Activated CD8-positive, alpha-beta T cell treated with anti-CD3 and anti-CD28 coated beads, Interleukin-2, amount 10 ng/mL, durations not matched to agents 7 days and 5 days (primary cell): ENCODE measurements around the gene MAD1L1. TPM values are rescaled to one million over a fixed set of nuclear protein-coding genes. Genes with fewer than 3 reads are reported as not detected.

Experiments
- ATAC-seq: fragments of 150-1000 bp; cut with Tn5 transposase; one replicate; pipeline ENCODE4 v1.10.0; 2021; ENCODE audit warnings: moderate library complexity
- CTCF ChIA-PET: fragments of 350-600 bp; sonication (Branson Sonifier 250); formaldehyde crosslinking; loops from one replicate; lab custom pipeline; 2021; ENCODE audit warnings: antibody characterized with exemption; lab: Charles Lee
- POLR2A ChIA-PET: fragments of 350-600 bp; sonication (Branson Sonifier 250); formaldehyde crosslinking; loops from one replicate; lab custom pipeline; 2021; ENCODE audit warnings: antibody characterized with exemption; lab: Charles Lee
- DNase-seq: peaks from one replicate; pipeline ENCODE4 v3.0.0-alpha.2; 2020
- H3K27ac Mint-ChIP-seq: one replicate; pipeline ENCODE4 v1.8.0; 2021; ENCODE audit warnings: mild to moderate bottlenecking, mixed read lengths
- H3K27me3 Mint-ChIP-seq: one replicate; pipeline ENCODE4 v1.8.0; 2021; ENCODE audit warnings: low read depth, mixed read lengths
- H3K36me3 Mint-ChIP-seq: one replicate; pipeline ENCODE4 v1.8.0; 2021; ENCODE audit warnings: low read depth, mixed read lengths
- H3K4me1 Mint-ChIP-seq: one replicate; pipeline ENCODE4 v1.8.0; 2021; ENCODE audit warnings: low read depth, mixed read lengths
- H3K4me3 Mint-ChIP-seq: one replicate; pipeline ENCODE4 v1.8.0; 2021; ENCODE audit warnings: mild to moderate bottlenecking, mixed read lengths
- H3K9me3 Mint-ChIP-seq: one replicate; pipeline ENCODE4 v1.8.0; 2022; ENCODE audit warnings: mixed read lengths; ENCODE audit not compliant: insufficient read depth
- total RNA-seq, 2 experiments: library from RNA; stranded (reverse); gene quantifications; one replicate each; pipeline ENCODE4 v1.2.3, GENCODE V29; 2021

The MAD1L1 gene
- total RNA-seq, 2 experiments from 2014 or later, result 79.8 to 82.7 TPM

DNA sequence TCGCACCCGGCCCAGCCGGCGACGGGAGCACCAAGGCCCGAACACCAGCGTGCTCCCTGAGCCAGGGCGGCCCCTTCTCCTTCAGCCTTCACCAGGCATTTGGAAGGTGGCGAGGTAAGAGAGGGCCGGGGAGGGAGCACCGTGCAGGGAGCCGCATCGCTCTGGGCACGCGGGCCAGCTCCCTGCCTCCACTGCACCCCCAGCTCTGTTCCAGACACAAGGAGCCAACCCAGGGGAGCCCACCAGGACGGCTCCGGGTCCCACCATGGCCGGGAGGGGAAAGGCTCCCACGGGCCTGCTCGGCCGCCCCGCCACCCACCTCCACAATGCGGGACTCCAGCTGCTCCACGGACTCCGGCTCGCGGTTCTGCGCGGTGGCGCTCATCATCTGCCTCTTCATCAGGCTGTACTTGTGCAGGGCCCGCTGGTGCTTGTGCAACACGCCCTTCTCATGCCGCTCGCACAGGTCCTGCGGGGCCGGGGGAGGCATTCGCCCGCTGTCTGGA, 24.4 kb upstream of the MAD1L1 start:
- Mint-ChIP-seq H3K9me3 (no peaks in the 10 kb centered on the region), H3K27me3 (no peaks in the 10 kb centered on the region), H3K4me1 (peaks cover 30% of the 10 kb centered on the region), H3K27ac (no peak overlapping the region), H3K4me3 (no peak overlapping the region), H3K36me3 (peaks cover 10% of the 10 kb centered on the region)
- DNase-seq (no peak), ATAC-seq (no peak)
- ChIA-PET POLR2A (interaction anchor here (1.1 kb wide), 1 partner anchor 8 kb away, joined by 4 read pairs; no protein-coding TSS in a partner anchor), CTCF (no interaction called here)

DNA sequence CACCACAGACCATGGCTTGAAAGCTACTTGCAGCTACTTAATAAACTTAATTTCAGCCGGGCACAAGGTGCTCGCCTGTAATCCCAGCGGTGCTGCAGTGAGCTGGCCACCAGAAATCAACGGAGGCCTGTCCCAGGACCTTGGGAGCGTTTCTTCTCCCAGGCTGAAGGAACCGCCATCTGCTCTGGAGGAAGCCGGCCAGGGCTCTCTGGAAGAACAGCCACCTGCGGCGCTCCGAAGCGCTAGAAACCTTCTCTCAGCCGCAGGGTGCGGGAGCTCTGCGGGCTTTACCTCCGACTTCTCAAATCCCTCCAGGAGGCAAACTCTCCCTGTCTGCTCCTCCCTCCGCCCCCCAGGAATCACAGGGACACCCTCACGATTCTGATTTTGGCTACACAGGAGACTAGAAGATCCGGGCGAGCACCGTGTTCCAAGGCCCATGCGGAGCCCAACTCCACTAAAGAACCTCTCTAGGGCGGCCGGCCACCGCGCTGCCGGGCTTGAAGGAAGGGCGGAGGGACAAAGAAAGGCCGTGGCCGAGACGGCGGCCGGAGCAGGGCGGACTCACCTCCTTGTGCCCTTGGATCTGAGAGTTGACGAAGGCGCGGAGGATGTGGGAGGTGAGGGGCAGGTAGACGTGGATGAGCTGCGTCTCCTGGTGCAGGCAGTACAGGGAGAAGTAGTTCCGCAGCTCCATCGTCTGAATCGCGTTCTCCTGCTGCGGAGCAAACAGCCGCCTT, 23.7 kb upstream of the MAD1L1 start:
- H3K9me3 Mint-ChIP-seq, result no peaks in the 10 kb centered on the region
- no peak overlapping the region for H3K4me3 Mint-ChIP-seq
- ChIA-PET POLR2A (interaction anchor here (1.1 kb wide), 1 partner anchor 8 kb away, joined by 4 read pairs; no protein-coding TSS in a partner anchor), CTCF (no interaction called here)
- H3K4me1 Mint-ChIP-seq, result peaks cover 28% of the 10 kb centered on the region
- no peaks in the 10 kb centered on the region for H3K27me3 Mint-ChIP-seq
- ATAC-seq, result no peak
- H3K36me3 Mint-ChIP-seq, result peaks cover 14% of the 10 kb centered on the region
- H3K27ac Mint-ChIP-seq, result no peak overlapping the region
- DNase-seq, result no peak

DNA sequence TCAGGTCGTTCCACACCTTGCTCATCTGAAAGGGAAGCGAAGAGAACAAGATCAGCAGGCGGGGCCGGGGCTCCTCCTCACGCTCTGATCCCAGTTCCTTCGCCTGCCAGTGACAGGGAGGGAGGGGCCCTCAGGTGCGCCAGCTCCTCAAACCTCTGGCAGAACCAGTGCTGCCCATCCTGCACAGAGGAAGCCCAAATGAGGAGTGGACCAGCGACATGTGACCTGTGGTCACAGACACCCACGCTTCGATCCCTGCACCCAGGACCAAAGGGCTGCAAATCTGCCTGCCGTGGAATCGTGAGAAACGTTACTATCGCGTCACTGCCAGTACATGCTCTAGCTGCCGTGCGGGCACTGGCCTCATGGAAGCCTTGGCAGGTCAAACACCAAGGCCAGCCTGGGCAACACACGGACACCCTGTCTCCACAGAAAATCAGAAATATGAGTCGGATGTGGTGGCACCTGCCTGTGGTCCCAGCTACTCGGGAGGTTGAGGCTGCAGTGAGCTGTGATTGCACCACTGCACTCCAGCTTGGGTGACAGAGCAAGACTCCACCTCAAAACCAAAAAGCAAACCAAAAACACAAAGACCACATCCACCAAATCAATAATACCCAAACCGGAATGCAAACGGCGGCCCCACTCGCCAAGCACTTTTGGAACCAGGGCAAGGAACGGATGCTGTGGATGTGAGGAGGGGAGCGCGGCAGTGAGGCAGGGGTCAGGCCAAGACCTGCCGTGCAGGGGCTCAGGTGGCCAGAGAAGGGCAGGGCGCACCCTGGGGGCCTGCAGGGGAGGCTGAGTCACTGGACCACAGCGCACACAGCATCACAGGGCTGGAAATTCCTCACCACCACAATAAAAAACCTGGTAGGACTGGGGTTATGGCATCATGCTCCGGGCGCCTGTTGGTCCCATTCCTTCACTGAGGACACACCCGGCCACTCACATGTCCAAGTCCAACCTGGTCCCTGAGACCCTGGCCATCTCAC, 22.7 kb upstream of the MAD1L1 start:
- Mint-ChIP-seq H3K9me3 (no peaks in the 10 kb centered on the region), H3K27me3 (no peaks in the 10 kb centered on the region), H3K4me1 (peaks cover 32% of the 10 kb centered on the region), H3K27ac (peak overlapping the region; percentile 22), H3K4me3 (no peak overlapping the region), H3K36me3 (peaks cover 21% of the 10 kb centered on the region)
- DNase-seq, result no peak
- CTCF ChIA-PET, result interaction anchor here (1.2 kb wide), 1 partner anchor 10 kb away, joined by 3 read pairs; no protein-coding TSS in a partner anchor
- ATAC-seq, result no peak
- POLR2A ChIA-PET, result interaction anchor here (0.5 to 0.7 kb wide), 2 partner anchors 35 to 426 kb away, joined by 4 to 5 read pairs; no protein-coding TSS in a partner anchor

DNA sequence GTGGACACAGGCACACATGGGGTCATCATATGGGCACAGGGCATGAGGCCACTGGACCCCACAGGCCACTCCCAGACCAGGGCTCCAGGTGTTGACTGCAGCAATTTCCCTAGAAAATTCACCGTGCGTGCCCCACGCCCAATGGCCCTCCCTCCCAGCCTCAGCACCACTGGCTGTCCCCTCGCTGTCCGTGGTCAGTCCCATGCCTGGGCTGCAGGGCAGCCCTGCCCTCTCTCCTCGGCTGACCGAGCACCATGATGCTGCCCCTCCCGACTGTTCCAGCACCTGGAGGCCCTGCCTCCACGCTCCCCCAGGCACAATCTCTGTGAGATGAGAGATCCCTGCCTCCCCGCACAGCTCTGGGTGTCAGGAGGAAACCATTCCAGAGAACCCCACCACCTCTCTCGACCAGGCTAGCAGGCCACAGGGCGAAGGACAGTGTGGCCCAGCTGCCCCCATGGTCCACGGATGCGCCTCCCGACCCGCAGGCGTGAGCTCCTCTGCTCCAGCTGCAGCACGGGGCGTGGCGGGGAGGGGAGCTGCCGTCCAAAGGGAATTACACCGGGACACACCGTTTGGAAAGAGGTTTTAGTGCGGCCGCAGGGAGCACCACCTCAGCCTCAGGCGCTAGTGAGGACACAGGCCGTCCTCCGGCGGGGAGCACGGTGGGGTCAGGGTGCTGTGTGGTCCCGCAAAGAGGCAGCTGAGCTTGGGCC, 21.8 kb upstream of the MAD1L1 start:
- Mint-ChIP-seq H3K27ac (no peak overlapping the region), H3K4me1 (peaks cover 35% of the 10 kb centered on the region), H3K9me3 (no peaks in the 10 kb centered on the region), H3K27me3 (no peaks in the 10 kb centered on the region), H3K4me3 (no peak overlapping the region), H3K36me3 (peaks cover 25% of the 10 kb centered on the region)
- CTCF ChIA-PET, result interaction anchor here (1.2 kb wide), 1 partner anchor 10 kb away, joined by 3 read pairs; no protein-coding TSS in a partner anchor
- DNase-seq (no peak), ATAC-seq (no peak)
- POLR2A ChIA-PET, result interaction anchor here (0.5 to 0.7 kb wide), 3 partner anchors 13 to 427 kb away, joined by 4 to 5 read pairs (median 4); no protein-coding TSS in a partner anchor

DNA sequence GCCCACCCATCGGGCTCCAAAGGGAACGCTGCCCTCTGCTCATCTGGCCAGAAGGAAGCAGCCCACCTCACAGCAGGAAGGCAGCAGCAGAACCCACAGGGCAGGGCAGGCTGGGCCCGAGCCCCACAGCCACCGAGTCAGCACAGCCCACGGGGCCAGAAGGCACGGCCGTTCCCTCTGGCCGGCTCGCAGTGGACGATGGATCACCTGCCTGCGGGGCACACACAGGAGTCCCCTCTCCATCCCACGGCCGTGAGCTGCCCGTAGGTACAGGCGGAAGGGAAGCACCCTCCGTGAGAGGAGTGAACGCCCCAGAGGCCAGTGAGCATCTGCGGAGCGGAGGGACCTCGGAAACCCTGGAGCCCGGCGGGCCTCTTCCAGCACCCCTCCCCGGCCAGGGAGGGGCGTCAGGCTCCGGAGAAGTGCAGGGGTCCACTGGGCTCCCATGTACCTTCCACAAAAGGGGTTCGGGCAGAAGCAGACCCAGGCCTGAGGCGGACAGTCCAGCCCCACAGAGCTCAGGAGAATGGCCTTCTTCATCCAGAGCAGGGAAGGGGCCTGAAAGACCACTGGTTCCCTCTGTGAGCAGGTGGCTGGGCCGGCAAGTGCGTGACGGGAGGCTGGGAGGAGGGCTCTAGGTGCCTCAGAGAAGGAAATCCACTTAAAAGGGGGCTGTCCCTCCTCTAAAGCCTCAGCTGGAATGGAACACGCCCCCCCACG, 20.9 kb upstream of the MAD1L1 start:
- CTCF ChIA-PET, result no interaction called here
- no peak for ATAC-seq
- Mint-ChIP-seq H3K27ac (no peak overlapping the region), H3K9me3 (no peaks in the 10 kb centered on the region), H3K36me3 (peaks cover 33% of the 10 kb centered on the region), H3K27me3 (no peaks in the 10 kb centered on the region), H3K4me1 (peaks cover 40% of the 10 kb centered on the region), H3K4me3 (no peak overlapping the region)
- no peak for DNase-seq
- POLR2A ChIA-PET, result interaction anchor here (1.0 kb wide), 1 partner anchor 47 kb away, joined by 3 read pairs; no protein-coding TSS in a partner anchor

DNA sequence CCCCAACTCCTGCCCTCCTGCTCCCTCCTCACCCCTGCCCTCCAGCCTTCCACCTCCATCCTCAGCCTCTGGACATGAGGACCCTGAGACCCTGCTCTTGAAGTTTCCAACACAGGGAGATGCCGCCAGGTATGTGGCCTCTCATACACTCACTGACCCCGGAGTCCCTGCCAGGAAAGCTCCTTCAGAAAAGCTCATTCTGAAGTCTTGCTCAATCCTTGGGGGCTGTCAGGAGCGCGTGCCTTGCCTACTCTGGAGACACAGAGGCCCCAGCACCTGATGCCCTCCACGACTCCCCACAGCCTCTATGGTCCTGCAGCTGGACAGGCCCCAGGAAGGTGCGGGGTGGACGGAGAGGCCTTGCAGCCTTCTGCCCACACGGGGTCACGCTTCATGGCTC, 20.3 kb upstream of the MAD1L1 start:
- DNase-seq, result no peak
- H3K9me3 Mint-ChIP-seq, result no peaks in the 10 kb centered on the region
- ATAC-seq, result no peak
- peak overlapping the region; percentile 77 for H3K27ac Mint-ChIP-seq
- peaks cover 47% of the 10 kb centered on the region for H3K4me1 Mint-ChIP-seq
- POLR2A ChIA-PET, result interaction anchor here (1.0 kb wide), 1 partner anchor 48 kb away, joined by 3 read pairs; no protein-coding TSS in a partner anchor
- no peaks in the 10 kb centered on the region for H3K27me3 Mint-ChIP-seq
- H3K4me3 Mint-ChIP-seq, result no peak overlapping the region
- H3K36me3 Mint-ChIP-seq, result peaks cover 38% of the 10 kb centered on the region
- CTCF ChIA-PET, result no interaction called here

DNA sequence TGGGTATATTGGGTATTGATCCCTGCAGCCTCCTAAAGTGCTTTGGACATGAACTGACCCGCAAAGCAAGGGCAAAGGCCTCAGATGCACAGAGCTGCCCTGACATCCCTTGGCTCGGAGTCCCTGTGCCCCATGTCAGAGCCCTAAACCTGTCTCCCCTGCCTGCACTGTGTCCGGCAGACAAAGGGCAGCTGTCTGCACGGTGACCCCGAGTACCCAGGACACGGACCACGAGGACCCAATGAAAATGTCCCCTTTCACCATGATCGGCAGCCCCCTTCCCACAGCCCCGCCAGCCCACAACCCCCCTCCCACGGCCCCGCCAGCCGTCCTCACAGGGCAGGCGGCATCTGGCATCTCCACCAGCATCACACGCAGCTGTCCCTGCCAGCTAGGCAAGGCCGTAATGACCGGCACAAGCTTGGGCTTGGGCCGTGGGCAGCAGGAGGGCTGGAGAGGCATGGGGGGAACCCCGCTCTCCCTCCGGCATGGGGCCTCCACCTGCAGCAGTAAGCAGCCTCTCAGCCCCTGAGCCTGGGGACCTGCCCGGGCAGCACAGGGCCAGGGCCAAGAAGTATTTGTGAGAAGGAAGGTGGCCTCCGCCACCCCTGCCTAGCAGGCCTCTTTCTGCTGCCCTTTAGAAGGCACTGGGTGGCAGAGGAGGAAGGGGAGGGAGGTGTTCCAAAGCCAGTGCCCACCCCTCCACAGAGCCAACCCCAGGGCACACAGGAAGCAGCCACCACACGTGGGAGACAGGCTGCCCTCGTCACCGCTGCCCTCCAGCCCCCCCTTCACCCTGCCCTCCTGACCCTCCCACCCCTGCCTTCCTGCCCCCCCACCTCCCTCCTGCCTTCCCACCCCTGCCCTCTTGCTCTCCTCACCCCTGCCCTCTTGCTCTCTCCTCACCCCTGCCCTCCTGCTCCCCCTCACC, 19.4 kb upstream of the MAD1L1 start:
- H3K9me3 Mint-ChIP-seq, result no peaks in the 10 kb centered on the region
- CTCF ChIA-PET, result no interaction called here
- H3K27ac Mint-ChIP-seq, result peak overlapping the region; percentile 66

DNA sequence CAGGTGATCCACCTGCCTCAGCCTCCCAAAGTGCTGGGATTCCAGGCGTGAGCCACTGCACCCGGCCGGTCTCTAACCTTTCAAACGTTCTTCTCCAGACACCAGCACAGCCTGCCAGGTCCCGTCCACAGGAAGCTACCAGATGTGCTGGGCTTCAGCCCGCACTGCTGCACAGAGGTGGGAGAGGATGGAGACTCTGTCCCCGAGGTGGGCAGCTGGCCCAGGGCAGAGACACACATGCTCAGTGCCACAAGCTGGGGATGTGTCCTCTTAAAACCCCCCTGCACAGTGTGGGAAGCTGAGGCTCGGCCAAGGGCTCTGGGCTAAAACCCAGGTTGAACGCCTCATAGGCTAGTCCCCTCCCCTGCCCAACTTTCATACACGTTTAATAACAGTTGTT, 18.6 kb upstream of the MAD1L1 start:
- peaks cover 55% of the 10 kb centered on the region for H3K4me1 Mint-ChIP-seq
- ATAC-seq (no peak), DNase-seq (no peak)
- POLR2A ChIA-PET, result interaction anchor here (0.6 kb wide), 1 partner anchor 9 kb away, joined by 4 read pairs; the partner anchor contains the start of genes MRM2 and NUDT1
- peak overlapping the region; percentile 52 for H3K27ac Mint-ChIP-seq
- no peaks in the 10 kb centered on the region for H3K27me3 Mint-ChIP-seq
- peaks cover 37% of the 10 kb centered on the region for H3K36me3 Mint-ChIP-seq
- no peaks in the 10 kb centered on the region for H3K9me3 Mint-ChIP-seq
- CTCF ChIA-PET, result interaction anchor here (1.1 kb wide), 1 partner anchor 97 kb away, joined by 4 read pairs; no protein-coding TSS in a partner anchor
- H3K4me3 Mint-ChIP-seq, result no peak overlapping the region

More for the DNA sequence above, 19.4 kb upstream of the MAD1L1 start:
- DNase-seq (peak; percentile 31), ATAC-seq (no peak)
- H3K36me3 Mint-ChIP-seq, result peaks cover 39% of the 10 kb centered on the region
- no peaks in the 10 kb centered on the region for H3K27me3 Mint-ChIP-seq
- POLR2A ChIA-PET, result no interaction called here
- H3K4me1 Mint-ChIP-seq, result peaks cover 53% of the 10 kb centered on the region
- no peak overlapping the region for H3K4me3 Mint-ChIP-seq

DNA sequence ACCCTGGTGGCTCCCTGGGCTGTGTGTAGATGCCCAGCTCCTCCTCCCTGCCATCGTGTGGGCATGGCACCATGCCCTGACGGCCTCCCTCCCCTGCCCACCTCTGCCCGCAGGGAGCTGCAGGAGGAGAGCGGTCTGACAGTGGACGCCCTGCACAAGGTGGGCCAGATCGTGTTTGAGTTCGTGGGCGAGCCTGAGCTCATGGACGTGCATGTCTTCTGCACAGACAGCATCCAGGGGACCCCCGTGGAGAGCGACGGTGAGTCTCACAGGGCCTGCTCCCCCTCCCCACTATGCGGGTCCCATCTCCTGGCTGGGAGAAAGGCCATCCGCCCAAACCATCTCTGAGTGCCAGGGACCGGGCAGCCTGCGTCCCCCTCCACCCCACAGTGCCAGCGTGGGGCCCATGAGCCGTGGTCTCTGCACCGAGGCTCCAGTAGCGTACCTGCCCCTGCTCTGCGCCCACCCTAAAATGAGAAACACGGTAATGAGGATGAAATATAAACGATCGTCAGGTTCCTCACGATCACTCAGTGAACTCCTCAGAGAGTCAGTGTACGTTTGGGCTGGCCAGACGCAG, 17.1 kb upstream of the MAD1L1 start:
- CTCF ChIA-PET, result interaction anchor here (1.4 to 2.3 kb wide), 4 partner anchors 12 to 455 kb away, joined by 3 to 9 read pairs (median 7); no protein-coding TSS in a partner anchor
- H3K27ac Mint-ChIP-seq, result peak overlapping the region; percentile 82
- ATAC-seq, result no peak
- POLR2A ChIA-PET, result interaction anchor here (0.6 to 1.0 kb wide), 3 partner anchors 104 to 464 kb away, joined by 3 to 4 read pairs (median 3); no protein-coding TSS in a partner anchor
- peak overlapping the region; percentile 71 for H3K4me3 Mint-ChIP-seq
- peaks cover 42% of the 10 kb centered on the region for H3K36me3 Mint-ChIP-seq
- no peaks in the 10 kb centered on the region for H3K27me3 Mint-ChIP-seq
- H3K9me3 Mint-ChIP-seq, result no peaks in the 10 kb centered on the region
- peaks cover 63% of the 10 kb centered on the region for H3K4me1 Mint-ChIP-seq
- DNase-seq, result no peak
